ENCODE measurements around the gene EPHA10. TPM values are rescaled to one million over a fixed set of nuclear protein-coding genes. Genes with fewer than 3 reads are reported as not detected.

EPHA10 gene
- total RNA-seq, 1 experiment from 2014 or later: not detected

DNA sequence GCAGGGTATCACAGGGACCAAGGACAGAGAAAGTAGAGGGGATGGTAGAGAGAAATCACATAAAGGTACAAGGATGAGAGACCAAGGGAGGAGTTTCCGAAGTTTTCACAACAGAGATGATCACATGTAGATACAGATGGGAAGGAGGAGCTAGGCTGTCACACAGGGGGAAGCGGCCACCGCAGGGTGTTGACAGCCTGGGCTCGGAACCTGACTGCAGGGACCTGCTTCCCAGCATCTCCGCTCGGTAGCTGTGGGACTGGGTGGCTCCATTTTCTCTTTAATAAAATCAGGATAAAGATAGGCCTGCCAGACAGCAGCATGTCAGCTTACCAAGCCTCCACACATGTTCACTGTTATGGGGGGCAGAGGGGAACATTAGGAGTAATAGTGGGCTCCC is 40.3 kb downstream of the EPHA10 start:
- Histone ChIP-seq H3K79me2 (ENCODE audit: low read length) (no peaks in the 10 kb centered on the region), H3K4me3 (ENCODE audit: low read length) (no peak overlapping the region), H3K9me2 (replicated peaks; ENCODE audit: insufficient read depth, low read length) (no peaks in the 10 kb centered on the region), H3K27ac (ENCODE audit: low read length) (no peak overlapping the region), H3K9ac (ENCODE audit: low read length) (no peak overlapping the region), H3K27me3 (ENCODE audit: low read length) (no peaks in the 10 kb centered on the region), H3K4me2 (ENCODE audit: low read depth, low read length, poor library complexity, severe bottlenecking) (no peak overlapping the region), H3K4me1 (ENCODE audit: low read length) (no peaks in the 10 kb centered on the region), H2AFZ (ENCODE audit: low read length) (no peak overlapping the region), H3K36me3 (ENCODE audit: insufficient read depth, low read length) (no peaks in the 10 kb centered on the region), H3K9me3 (ENCODE audit: low read length) (no peaks in the 10 kb centered on the region), H4K20me1 (ENCODE audit: insufficient read depth, low read depth, low read length) (no peaks in the 10 kb centered on the region)
- no peak for DNase-seq

DNA sequence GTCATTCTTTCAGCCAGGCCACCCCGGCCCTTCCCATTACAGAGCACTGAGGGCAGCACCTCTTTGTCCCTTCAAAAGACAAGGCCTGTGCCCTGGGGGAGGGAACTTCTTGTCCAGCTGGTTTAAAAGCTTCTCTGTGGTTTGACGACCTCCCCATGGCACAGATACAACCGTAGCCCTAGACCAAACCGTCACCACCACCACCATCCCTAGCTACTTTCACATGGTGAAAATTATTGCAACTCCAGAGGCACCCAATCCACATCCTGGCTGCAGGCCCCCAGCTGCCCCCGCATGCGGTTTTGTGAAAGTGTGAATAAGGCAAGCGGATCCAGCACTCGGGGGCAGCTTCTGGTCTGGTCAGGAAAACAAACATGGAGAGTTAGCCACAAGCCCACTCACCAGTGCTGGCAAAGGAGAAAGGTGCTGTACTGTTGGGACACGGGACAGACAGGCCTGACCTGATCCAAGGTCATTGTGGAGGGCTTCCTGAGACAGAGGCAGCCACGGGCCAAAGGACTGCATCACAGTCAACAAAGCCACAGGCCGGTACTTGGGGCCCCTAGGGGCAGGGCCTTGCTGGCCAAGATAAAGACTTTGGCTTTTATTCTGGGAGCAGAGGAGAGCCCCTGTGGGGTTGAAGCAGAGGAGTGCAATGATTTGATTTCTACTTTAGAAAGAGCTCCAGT is 41.4 kb downstream of the EPHA10 start:
- no peaks in the 10 kb centered on the region for H3K79me2 ChIP-seq (ENCODE audit: low read length)
- H3K9ac ChIP-seq (ENCODE audit: low read length): no peak overlapping the region
- no peak overlapping the region for H3K27ac ChIP-seq (ENCODE audit: low read length)
- H4K20me1 ChIP-seq (ENCODE audit: insufficient read depth, low read depth, low read length): no peaks in the 10 kb centered on the region
- DNase-seq: no peak
- H3K4me3 ChIP-seq (ENCODE audit: low read length): no peak overlapping the region
- no peaks in the 10 kb centered on the region for H3K9me3 ChIP-seq (ENCODE audit: low read length)
- no peak overlapping the region for H3K4me2 ChIP-seq (ENCODE audit: low read depth, low read length, poor library complexity, severe bottlenecking)
- no peaks in the 10 kb centered on the region for H3K36me3 ChIP-seq (ENCODE audit: insufficient read depth, low read length)
- H3K9me2 ChIP-seq (replicated peaks; ENCODE audit: insufficient read depth, low read length): no peaks in the 10 kb centered on the region
- no peaks in the 10 kb centered on the region for H3K27me3 ChIP-seq (ENCODE audit: low read length)
- H3K4me1 ChIP-seq (ENCODE audit: low read length): no peaks in the 10 kb centered on the region
- H2AFZ ChIP-seq (ENCODE audit: low read length): no peak overlapping the region

DNA sequence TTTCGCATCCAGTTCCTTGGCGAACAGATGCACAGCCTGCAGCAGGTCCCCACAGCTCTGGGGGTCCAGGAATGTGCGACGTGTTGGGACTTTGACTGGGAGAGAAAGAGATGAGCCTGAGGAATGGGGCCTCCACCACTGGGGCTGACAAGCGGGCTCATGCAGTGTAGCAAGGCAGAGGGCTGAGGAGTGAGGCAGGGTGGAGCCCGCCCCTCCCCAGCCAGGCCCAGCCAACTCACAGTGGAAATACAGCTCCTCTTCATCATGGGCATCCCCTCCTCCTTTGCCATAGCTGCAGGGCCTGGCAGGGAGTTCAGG is 41.9 kb downstream of the EPHA10 start:
- no peak overlapping the region for H2AFZ ChIP-seq (ENCODE audit: low read length)
- no peaks in the 10 kb centered on the region for H4K20me1 ChIP-seq (ENCODE audit: insufficient read depth, low read depth, low read length)
- no peak for DNase-seq
- H3K27me3 ChIP-seq (ENCODE audit: low read length): no peaks in the 10 kb centered on the region
- H3K9me3 ChIP-seq (ENCODE audit: low read length): no peaks in the 10 kb centered on the region
- H3K36me3 ChIP-seq (ENCODE audit: insufficient read depth, low read length): no peaks in the 10 kb centered on the region
- H3K27ac ChIP-seq (ENCODE audit: low read length): no peak overlapping the region
- no peak overlapping the region for H3K9ac ChIP-seq (ENCODE audit: low read length)
- no peak overlapping the region for H3K4me2 ChIP-seq (ENCODE audit: low read depth, low read length, poor library complexity, severe bottlenecking)
- H3K4me1 ChIP-seq (ENCODE audit: low read length): no peaks in the 10 kb centered on the region
- H3K4me3 ChIP-seq (ENCODE audit: low read length): no peak overlapping the region
- no peaks in the 10 kb centered on the region for H3K79me2 ChIP-seq (ENCODE audit: low read length)
- H3K9me2 ChIP-seq (replicated peaks; ENCODE audit: insufficient read depth, low read length): no peaks in the 10 kb centered on the region

DNA sequence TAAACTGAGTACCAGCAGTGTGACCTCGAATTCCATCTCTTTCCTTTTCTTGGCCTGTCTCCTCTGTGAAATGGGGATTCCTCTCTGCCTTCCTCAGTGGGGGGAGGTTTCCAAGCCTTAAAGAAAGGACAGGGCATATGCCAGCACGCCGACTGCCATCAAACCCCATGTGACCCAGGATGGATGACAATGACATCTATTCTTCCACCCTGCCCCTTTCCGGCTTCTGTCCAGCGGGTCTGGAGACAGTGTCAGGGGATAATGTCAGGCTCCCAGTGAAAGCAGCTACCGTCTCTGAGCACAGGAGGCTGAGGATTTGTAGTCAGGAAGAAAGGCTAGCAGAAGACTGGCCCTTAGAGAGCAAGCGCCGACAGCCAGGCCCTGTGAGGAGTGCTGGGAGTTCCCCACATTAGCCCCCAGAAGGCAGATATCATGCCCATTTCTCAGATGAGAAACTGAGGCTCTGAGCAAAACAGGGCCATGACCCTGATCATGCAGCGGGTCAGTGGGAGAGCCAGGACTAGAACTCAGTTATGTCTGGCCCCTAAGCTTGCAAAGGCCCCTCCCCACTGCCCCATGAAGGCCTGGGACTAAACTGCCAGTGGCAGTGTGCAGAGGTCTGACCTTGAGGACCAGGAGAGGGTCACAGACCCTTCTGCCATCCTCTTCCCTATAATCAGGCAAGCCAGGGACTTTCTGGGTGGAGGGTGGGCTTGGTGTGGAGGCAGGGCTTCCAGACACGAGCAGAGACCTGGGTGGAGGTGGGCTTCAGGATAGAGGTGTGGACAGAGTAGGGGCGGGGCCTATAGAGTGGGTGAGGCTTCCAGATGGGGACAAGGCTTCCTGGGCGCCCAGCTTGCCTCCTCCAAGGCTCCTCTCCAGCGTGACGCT is 42.5 kb downstream of the EPHA10 start:
- Histone ChIP-seq H3K9ac (ENCODE audit: low read length) (no peak overlapping the region), H4K20me1 (ENCODE audit: insufficient read depth, low read depth, low read length) (no peaks in the 10 kb centered on the region), H3K79me2 (ENCODE audit: low read length) (no peaks in the 10 kb centered on the region), H3K9me3 (ENCODE audit: low read length) (no peaks in the 10 kb centered on the region), H3K27me3 (ENCODE audit: low read length) (no peaks in the 10 kb centered on the region), H3K4me3 (ENCODE audit: low read length) (no peak overlapping the region), H3K27ac (ENCODE audit: low read length) (no peak overlapping the region), H2AFZ (ENCODE audit: low read length) (no peak overlapping the region), H3K4me2 (ENCODE audit: low read depth, low read length, poor library complexity, severe bottlenecking) (no peak overlapping the region), H3K36me3 (ENCODE audit: insufficient read depth, low read length) (no peaks in the 10 kb centered on the region), H3K9me2 (replicated peaks; ENCODE audit: insufficient read depth, low read length) (no peaks in the 10 kb centered on the region), H3K4me1 (ENCODE audit: low read length) (no peaks in the 10 kb centered on the region)
- no peak for DNase-seq

DNA sequence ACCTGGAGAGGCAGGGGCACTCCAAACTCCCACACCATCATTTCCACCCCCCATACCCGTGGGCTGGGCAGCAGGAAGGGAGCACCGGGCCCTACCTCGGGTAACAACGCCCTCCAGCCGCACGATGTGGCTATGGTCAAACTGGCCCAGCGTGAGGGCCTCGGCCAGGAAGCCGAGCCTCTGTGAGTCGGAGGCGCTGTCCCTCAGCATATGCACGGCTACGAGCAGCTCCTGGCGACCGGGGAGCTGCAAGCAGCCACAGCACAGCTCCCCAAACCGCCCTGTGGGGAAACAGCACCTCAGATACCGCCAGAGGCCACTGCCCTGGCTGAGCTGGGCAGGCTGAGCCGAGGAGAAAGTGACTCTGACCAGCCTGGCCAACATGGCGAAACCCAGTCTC is 43.4 kb downstream of the EPHA10 start:
- H4K20me1 ChIP-seq (ENCODE audit: insufficient read depth, low read depth, low read length): no peaks in the 10 kb centered on the region
- no peaks in the 10 kb centered on the region for H3K9me2 ChIP-seq (replicated peaks; ENCODE audit: insufficient read depth, low read length)
- H3K4me1 ChIP-seq (ENCODE audit: low read length): no peaks in the 10 kb centered on the region
- H3K4me3 ChIP-seq (ENCODE audit: low read length): no peak overlapping the region
- no peaks in the 10 kb centered on the region for H3K79me2 ChIP-seq (ENCODE audit: low read length)
- DNase-seq: no peak
- H3K27me3 ChIP-seq (ENCODE audit: low read length): no peaks in the 10 kb centered on the region
- H2AFZ ChIP-seq (ENCODE audit: low read length): no peak overlapping the region
- no peaks in the 10 kb centered on the region for H3K9me3 ChIP-seq (ENCODE audit: low read length)
- no peak overlapping the region for H3K9ac ChIP-seq (ENCODE audit: low read length)
- H3K27ac ChIP-seq (ENCODE audit: low read length): no peak overlapping the region
- no peaks in the 10 kb centered on the region for H3K36me3 ChIP-seq (ENCODE audit: insufficient read depth, low read length)
- H3K4me2 ChIP-seq (ENCODE audit: low read depth, low read length, poor library complexity, severe bottlenecking): no peak overlapping the region

DNA sequence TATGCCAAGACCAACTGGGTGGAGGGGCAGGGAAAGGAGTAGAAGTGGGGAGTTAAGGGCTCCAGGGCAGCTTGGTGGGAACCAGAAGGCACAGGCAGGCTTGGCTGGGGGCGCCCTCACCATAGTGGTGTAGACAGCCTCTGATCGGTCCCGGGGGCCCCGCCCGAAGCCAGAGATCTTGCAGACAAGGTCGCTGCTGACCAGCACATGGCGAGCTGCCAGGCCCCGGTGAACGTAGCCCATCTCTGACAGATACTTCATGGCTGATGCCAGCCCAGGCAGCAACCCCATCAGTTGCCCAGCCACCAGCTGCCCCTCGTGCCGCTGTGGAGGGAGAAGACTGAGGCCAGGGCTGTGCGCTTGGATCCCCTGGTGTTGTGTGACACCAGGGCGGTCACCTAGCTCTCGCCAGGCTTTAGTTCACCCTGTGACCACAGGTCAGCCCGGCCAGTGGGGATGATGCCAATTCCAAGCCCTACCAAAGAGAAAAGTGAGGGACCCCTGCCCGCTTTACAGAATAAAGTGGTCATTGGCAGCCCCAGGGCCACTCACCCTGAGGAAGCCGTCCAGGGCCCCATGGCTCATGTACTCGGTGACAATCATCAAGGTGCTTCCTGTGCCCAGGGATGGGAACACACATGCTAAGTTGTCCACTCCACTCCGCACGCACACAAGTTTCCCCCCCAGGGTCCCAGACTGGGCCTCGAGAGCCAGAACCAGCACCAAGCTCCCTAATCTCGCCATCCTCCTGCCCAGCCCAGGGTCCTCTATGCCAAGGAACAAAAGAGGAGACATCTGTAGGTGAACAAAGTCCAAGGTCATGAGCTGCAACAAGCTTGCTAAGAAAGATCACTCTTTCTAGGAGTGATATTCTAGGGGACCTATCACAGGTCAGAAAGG is 44.4 kb downstream of the EPHA10 start:
- no peak overlapping the region for H3K9ac ChIP-seq (ENCODE audit: low read length)
- H3K4me2 ChIP-seq (ENCODE audit: low read depth, low read length, poor library complexity, severe bottlenecking): no peak overlapping the region
- no peaks in the 10 kb centered on the region for H3K79me2 ChIP-seq (ENCODE audit: low read length)
- no peaks in the 10 kb centered on the region for H4K20me1 ChIP-seq (ENCODE audit: insufficient read depth, low read depth, low read length)
- H3K27ac ChIP-seq (ENCODE audit: low read length): no peak overlapping the region
- no peaks in the 10 kb centered on the region for H3K9me2 ChIP-seq (replicated peaks; ENCODE audit: insufficient read depth, low read length)
- H3K9me3 ChIP-seq (ENCODE audit: low read length): no peaks in the 10 kb centered on the region
- no peaks in the 10 kb centered on the region for H3K36me3 ChIP-seq (ENCODE audit: insufficient read depth, low read length)
- H3K27me3 ChIP-seq (ENCODE audit: low read length): no peaks in the 10 kb centered on the region
- DNase-seq: no peak
- no peak overlapping the region for H3K4me3 ChIP-seq (ENCODE audit: low read length)
- H2AFZ ChIP-seq (ENCODE audit: low read length): no peak overlapping the region
- H3K4me1 ChIP-seq (ENCODE audit: low read length): no peaks in the 10 kb centered on the region

DNA sequence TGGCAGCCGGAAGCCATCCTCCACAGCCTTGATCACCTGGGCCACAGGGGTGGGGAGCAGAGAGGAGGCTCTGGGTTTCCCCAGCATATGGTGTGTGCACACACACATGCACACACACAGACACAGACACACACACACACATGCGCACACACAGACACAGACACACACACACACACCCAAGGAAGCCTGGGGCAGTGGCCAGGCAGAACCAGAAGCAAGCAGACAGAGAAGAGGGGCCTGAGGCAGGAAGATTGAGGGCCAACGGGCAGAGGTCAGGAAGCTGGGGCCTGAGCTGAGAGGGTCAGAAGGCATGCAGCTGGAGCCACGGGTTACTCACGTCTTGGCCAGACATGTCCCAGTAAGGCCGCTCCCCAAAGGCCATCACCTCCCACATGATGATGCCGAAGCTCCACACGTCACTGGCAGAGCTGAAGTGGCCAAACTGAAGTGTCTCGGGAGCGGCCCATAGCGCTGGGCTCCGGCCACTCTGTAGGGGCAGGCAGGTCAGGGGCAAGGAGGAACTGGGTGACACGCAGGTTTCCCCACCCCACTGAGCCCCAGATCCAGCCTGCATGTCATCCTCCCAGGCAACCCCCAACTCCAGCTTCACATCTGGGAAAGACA is 45.2 kb downstream of the EPHA10 start:
- H3K4me1 ChIP-seq (ENCODE audit: low read length): no peaks in the 10 kb centered on the region
- H3K9ac ChIP-seq (ENCODE audit: low read length): no peak overlapping the region
- DNase-seq: no peak
- H3K9me2 ChIP-seq (replicated peaks; ENCODE audit: insufficient read depth, low read length): no peaks in the 10 kb centered on the region
- H3K9me3 ChIP-seq (ENCODE audit: low read length): no peaks in the 10 kb centered on the region
- H3K79me2 ChIP-seq (ENCODE audit: low read length): no peaks in the 10 kb centered on the region
- no peak overlapping the region for H3K4me2 ChIP-seq (ENCODE audit: low read depth, low read length, poor library complexity, severe bottlenecking)
- no peak overlapping the region for H2AFZ ChIP-seq (ENCODE audit: low read length)
- no peaks in the 10 kb centered on the region for H4K20me1 ChIP-seq (ENCODE audit: insufficient read depth, low read depth, low read length)
- no peak overlapping the region for H3K4me3 ChIP-seq (ENCODE audit: low read length)
- no peaks in the 10 kb centered on the region for H3K27me3 ChIP-seq (ENCODE audit: low read length)
- no peaks in the 10 kb centered on the region for H3K36me3 ChIP-seq (ENCODE audit: insufficient read depth, low read length)
- H3K27ac ChIP-seq (ENCODE audit: low read length): no peak overlapping the region

All from Karpas-422 (cell line).